GM19328 (cell line): ENCODE data around the gene ADIPOR2.

Source experiments
- ATAC-seq: cut with Tn5 transposase; IDR thresholded peaks from one replicate; pipeline ENCODE4 v1.9.1; 2021; ENCODE audit warnings: mild to moderate bottlenecking, moderate library complexity; ENCODE audit not compliant: unreplicated experiment

The ADIPOR2 gene

DNA sequence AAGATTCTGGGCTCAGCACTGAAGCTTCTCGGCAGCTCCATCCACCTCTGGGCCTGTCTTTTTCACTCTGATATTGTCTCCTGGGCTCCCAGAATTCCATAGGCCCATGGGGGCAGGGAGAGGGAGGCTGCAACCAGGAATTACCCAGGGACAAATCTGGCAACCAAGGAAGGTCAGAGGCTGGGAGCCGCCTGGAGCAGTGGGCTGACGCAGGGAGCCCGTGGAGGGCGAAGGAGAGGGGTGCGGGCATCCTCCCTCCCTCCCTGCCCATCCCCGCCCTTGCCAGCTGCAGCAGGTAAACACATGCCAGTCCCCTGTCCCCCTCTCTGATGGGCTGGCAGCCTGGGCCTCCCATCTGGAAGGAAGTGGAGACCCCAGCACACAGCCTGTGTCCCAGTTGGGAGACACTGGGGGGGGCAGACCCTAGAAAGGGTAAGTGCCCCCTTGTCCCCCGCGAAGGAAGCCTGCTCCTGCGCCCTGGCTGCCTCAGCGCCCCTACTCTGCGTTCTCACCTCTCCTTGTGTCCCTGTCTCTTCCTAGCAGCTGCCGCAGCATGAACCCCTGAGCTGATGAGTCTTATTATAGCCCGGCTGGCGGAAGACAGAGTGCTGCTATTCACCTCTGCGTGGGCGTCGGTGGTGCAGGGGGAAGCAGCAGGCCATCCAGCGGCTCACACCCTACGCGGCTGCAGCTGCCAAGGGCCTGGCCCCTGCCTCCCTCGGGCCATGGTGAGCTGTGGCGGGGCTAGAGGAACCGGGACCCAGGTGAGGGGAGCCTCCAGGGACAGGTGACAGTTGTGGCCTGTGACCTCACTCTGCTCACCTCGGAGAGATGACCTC is 136.2 kb downstream of the ADIPOR2 start:
- ATAC-seq = no peak

DNA sequence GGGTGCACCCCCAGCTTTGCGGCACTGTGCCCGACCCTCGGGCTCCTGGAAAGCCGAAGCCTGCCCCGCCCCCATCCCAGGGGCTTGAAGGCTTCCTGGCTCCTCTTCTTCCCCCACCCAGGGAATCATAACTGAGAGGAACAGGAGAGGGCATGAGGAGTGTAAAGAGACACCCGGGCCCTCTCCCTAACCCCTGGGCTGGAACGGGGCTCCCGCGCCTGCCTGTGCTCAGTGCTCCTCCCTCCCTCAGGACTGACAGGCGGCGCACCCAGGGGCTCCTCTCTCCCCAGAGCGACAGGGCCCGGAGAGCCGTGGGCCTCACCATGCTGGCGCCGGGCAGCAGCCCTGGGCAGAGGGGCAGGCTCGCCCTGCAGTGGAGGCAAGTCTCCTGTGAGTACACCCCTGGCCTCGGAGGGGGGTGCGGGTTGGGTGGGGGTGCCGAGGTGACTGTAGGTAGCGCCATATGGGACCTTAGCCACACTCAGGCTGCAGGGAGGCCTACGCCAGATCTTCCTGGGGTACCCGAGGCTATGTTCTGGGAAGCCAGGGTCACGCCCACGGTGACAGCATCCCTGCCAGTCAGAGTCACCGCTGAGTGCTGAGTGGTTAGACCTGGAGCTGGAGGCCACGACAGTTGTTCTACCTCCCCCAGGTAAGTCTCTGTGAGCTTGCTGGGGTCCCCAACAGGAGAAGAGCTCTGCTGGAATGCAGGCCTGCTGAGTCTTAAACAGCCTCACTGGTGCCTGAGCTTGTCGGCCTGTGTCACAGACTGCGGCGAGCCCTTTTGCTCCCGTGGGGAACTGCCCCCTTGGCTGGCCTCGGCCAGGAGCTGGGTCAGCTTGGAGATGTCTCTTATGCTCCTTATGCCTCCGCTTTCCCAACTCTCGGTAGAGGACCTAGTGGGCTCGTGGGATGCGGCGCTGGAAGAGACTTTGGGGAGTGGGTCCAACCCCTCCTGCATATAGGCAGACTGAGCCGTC is 137.2 kb downstream of the ADIPOR2 start:
- ATAC-seq = no peak

DNA sequence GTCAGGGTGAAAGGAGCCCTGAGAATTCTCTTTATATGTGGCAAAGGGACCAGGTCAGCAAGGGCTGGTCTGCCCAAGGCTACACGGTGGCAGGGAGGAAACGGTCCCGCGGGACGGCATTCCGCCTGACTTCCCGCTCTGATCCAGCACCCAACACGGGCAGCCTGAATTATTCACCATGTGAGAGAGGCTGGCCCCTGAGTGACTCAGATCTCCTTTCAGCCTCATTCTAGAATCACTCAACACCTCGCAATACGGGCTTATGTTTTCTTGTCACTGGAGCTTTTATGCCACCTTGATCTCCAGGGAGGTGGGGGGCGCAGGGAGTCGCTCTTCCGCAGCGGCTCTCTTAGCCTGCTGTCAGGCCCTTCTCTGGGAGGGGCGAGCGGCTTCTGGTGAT is 138.0 kb downstream of the ADIPOR2 start:
- no peak for ATAC-seq

DNA sequence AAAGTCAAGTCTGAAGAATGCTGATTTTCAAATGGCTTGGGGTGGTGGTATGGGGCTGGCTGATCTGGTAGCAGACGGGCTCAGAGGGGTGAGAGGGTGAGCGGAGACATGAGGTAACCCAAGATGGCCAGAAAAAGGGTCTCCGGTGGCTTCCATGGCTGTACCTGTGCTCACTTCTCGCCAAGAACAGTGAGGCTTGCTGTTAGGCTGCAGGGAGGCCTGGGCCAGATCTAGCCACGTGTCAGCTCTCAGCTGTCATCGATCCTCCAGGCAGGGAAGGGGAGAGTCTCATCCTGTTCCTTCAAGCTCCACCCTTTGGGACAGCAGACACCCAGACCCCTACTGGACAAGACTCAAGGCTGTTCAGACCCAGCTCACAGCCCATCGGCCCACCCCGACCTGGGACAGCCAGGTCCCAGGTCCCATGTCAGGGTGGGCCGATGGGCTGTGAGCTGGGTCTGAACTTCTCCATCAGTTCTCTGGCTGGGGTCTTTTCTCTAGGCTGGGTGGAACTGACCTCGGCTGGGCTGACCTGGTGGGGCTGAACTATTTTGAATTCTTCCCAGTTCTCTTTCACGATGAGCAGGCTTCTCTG is 138.5 kb downstream of the ADIPOR2 start:
- no peak for ATAC-seq

DNA sequence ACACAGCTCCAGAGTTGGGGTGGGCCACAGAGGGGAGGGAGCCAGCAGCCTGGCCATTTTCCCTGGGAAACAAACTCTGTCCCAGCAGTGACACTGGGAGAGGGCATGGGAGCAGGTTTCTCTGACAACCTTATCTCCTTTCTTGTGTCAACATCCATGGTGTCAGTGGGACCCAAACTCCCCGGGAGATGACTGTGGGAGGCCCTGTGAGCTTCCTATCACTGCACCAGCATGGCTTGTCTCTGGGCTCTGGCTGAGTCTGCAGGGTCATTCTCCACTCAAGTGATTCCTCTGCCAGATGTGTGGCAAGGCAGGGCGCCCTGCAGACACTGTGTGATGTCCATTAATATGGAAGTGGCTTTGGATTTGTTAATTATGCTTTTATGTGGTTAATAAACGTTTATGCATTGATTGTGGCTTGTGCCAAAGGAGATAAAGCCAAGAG is 139.6 kb downstream of the ADIPOR2 start:
- no peak for ATAC-seq

DNA sequence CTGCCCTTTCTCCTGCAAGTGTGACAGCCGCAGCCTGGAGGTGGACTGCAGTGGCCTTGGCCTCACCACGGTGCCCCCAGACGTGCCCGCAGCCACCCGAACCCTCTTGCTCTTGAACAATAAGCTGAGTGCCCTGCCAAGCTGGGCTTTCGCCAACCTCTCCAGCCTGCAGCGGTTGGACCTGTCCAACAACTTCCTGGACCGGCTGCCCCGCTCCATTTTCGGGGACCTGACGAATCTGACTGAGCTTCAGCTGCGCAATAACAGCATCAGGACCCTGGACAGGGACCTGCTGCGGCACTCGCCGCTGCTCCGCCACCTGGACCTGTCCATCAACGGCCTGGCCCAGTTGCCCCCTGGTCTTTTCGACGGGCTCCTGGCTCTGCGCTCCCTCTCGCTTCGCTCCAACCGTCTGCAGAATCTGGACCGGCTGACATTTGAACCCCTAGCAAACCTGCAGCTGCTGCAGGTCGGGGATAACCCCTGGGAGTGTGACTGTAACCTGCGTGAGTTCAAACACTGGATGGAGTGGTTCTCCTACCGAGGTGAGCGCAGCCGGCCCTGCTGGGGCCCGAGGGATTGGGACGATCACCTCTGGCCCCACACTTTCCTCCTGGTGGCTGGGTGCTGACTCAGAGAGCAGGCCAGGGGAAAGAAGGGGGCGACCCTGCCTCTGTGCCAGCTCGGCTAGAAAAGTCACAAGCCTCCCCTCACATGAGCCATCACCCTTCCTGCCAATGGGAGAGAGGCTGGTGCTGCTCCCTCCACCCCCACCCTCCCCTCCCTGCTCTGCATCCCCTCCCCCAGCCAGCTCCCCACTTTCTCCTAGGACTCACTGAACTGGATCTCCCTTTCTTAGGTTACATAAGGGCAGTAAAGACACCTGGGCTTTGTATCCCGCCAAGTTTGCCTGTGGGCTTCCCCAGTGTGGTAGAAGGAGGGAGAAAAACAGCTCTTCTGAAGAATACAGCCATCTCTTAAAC is 140.4 kb downstream of the ADIPOR2 start:
- no peak for ATAC-seq

DNA sequence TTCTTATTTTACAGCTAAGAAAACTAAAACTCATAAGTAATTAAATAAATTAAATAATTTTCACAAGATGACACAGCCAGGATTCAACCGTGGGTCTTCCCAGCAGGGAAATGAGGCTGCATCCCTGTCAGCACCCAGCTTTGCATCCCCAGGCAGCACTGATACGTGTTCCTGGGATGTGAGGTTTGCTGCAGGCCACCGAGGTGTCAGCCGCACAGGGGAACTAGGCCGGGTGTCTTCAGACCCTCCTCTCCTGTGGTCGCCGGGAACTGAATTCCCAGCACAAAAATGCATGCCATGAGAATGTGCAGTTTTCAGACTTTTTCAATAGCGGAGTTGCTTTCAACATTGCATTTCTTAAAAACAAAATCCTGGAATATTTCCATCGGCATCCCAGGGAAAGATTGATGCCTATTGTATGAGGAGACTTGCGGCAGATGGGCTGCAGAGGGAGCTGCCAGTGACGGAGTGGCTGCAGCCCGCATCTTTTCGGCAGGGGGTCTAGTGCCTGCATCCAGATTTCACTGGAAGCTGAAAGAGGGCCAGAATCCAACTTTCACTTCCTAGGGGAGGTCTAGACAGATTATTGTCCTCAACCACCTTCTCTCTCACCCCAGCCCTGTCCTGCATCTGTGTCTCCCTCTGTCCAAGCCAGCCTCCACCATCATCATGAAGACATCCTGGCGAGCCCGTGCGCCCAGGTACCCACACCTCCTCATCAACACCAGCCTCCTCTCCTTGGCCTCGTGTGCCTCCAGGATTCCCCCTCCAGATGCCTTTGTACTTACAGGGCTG is 142.1 kb downstream of the ADIPOR2 start:
- ATAC-seq = no peak

DNA sequence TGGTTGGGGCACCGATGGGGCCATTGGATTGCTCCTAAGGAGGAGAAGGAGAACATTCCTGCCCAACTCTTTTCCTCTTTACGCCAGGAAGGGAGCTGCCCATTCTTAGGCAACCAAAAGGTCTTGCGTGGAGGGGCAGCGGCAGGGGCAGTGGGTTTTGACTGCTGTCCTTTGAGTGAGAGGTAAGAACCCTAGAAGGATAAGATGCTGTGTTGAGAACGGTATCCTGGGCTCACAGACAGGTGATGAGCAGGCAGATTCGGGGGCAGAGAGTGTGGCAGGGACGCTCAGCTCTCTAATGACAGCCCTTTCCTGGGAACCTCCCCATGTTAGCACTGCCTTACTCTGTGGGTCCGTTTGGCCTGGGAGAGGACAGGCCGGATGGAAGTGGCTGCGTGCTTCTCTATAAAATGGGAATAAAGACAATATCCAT is 142.7 kb downstream of the ADIPOR2 start:
- ATAC-seq = no peak

DNA sequence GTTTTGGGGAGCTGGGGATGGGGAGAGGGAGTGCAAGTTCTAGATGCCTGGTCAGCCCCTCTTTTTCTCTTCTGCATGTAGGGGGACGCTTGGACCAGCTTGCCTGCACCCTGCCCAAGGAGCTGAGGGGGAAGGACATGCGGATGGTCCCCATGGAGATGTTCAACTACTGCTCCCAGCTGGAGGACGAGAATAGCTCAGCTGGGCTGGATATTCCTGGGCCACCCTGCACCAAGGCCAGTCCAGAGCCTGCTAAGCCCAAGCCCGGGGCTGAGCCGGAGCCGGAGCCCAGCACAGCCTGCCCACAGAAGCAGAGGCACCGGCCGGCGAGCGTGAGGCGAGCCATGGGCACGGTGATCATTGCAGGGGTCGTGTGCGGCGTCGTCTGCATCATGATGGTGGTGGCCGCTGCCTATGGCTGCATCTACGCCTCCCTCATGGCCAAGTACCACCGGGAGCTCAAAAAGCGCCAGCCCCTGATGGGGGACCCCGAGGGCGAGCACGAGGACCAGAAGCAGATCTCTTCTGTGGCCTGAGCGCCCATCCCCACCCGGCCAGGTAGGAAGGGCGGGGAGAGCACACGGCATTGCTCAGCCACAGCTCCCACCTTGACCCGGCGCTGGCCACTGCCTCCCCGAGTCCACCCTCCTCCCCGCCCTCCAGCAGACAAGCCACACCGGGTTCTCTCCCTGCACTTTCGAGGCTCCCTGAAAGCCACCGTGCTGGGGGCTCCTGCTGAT is 143.5 kb downstream of the ADIPOR2 start:
- no peak for ATAC-seq

DNA sequence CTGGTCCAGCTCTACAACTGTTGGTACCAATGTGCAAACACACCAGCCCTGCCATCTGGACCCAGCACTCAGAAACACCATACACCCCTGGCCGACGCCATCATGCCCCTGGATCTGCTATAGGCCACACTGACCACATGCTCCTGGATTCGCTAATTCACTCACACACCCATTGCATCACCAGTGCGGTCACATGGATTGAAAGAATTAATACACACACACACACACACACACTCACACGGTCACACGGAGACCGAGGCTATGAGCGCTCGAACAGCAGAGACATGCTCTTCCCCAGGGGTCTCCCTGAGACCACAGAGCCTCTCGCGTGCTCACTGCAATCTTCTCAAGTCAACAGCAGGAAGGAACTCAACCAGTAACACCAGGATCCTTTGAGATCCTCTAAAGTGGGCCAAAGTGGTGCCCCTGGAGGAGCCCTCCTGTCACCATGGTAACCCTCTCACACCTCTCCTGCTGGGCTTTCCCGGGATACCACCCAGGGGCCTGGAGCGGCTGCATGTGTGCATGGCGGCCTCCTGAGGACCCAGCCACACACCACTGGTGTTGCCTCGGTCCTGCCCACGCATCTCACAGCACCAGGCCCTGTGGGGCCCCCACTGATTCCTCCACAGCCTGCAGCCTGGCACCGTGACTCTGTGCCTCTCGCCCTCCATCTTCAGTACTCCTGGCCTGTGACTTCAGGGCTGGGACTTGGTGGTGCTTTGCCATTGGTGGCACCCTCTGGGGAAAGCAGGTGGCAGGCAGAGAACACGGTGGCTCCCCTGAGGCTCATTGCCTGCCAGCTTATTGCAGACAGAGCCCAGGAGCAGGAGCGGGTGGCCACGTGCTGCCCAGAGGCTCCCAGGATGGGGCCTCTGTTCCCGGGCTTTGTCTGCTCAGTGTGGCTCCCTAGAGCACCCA is 144.6 kb downstream of the ADIPOR2 start:
- ATAC-seq = no peak

DNA sequence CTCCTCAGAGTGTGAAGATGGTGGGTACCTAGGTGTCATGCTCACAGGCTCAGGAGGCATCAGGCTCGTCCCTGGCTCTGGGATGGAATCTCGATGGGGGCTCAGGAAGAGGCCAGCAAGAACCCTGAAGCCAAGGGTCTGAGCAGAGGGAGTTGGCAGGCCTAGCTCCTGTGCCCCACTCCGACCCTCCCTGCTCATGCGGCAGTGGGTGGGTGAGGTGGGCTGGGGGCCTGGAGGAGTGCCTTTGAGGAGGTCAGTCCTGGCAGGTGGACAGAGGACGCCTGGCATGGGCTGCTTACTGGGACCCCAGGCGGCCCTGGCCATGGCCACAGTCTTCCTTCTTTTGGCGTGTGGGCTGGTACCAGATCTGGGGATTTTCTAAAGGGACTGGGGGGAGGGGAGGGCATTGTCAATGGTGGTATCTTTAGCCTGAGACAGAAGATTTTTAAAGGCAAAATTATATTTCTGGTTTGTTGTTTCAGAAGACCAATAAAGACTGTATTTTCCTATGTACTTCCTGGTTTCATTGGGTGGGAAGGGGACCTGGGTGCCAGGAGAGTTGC is 145.5 kb downstream of the ADIPOR2 start:
- ATAC-seq = no peak

DNA sequence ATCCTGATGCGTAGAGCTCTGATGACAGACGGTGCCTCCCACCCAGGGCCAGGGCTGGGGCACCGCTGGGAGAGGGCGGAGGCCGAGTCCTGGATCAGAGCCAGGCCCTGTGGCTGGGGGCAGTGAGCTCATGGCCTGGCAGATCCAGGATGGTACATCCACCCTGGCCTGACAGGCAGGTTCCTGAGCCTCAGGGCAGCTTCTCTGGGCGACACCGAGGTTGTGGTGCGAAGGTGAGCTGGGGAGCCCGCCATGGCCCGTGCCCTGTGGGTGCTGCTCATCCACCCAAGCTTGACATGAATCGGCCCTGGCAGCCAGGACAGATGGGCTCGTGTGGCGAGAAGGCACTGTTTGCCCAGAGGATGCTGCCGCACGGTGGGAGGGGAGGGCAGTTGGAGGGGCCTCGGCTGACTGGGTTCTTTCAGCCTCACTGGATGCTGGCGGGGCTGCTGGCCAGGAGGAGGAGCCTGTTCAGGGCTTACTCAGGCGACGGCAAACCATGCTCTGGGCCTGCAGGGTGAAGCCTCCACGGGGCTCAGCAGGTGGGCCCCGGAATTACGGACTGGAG is 146.1 kb downstream of the ADIPOR2 start:
- no peak for ATAC-seq

DNA sequence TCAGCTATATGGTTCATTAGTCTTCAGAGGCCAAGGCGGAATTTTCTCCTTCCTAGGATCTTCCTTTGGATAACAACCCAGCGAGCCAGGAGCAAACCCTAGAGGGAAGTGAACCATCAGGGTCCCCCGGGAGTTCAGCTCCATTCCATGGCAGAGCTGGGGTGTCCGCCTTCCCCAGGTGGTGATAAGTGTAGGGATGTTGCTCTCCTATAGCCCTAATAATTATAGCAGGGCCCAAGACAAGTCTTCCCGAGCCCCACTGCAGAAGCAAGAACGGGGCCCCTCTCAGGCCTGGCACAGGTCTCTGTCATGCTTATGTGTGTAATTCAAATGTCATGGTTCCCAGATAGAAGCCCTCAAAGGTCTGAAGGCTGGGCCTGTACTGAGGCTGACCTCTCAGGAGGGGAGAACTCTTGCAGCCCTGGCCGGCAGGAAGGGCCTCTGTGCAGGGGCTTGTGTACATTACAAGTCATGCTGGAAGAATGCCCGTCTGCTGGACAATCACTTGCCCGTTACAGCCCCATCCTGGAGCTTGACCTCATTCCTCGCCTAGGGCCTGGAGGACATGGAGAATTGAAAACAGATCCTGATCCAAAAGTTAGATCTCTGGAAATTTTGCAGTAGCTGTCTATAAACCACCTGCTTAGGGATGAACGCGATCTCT is 146.8 kb downstream of the ADIPOR2 start:
- ATAC-seq = no peak
